ENCODE measurements around the gene ZFP36L2.

GRCh38 chr2:43266711-43267111 is 40.3 kb upstream of the ZFP36L2 start:
- no peak for TF ChIP-seq POLR2AphosphoS5 (IDR thresholded peaks at IDR 0.05; ENCODE audit: low read depth, low read length)
- no peak for TF ChIP-seq TAF1 (IDR thresholded peaks at IDR 0.05; ENCODE audit: borderline replicate concordance, insufficient read depth, low read length)
- TF ChIP-seq SIN3A (IDR thresholded peaks at IDR 0.05; ENCODE audit: borderline replicate concordance, insufficient read depth, low read length) = no peak
- TF ChIP-seq, protein P1, sequence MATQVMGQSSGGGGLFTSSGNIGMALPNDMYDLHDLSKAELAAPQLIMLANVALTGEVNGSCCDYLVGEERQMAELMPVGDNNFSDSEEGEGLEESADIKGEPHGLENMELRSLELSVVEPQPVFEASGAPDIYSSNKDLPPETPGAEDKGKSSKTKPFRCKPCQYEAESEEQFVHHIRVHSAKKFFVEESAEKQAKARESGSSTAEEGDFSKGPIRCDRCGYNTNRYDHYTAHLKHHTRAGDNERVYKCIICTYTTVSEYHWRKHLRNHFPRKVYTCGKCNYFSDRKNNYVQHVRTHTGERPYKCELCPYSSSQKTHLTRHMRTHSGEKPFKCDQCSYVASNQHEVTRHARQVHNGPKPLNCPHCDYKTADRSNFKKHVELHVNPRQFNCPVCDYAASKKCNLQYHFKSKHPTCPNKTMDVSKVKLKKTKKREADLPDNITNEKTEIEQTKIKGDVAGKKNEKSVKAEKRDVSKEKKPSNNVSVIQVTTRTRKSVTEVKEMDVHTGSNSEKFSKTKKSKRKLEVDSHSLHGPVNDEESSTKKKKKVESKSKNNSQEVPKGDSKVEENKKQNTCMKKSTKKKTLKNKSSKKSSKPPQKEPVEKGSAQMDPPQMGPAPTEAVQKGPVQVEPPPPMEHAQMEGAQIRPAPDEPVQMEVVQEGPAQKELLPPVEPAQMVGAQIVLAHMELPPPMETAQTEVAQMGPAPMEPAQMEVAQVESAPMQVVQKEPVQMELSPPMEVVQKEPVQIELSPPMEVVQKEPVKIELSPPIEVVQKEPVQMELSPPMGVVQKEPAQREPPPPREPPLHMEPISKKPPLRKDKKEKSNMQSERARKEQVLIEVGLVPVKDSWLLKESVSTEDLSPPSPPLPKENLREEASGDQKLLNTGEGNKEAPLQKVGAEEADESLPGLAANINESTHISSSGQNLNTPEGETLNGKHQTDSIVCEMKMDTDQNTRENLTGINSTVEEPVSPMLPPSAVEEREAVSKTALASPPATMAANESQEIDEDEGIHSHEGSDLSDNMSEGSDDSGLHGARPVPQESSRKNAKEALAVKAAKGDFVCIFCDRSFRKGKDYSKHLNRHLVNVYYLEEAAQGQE (IDR thresholded peaks at IDR 0.05; ENCODE audit: insufficient read depth in 1 of 2, low read depth in 2 of 2, low read length in 2 of 2) = no peak
- TF ChIP-seq FOXP2 (optimal IDR thresholded peaks at IDR 0.05; ENCODE audit: borderline replicate concordance, extremely low read depth, extremely low read length, insufficient read depth) = no peak

All from PFSK-1 (cell line).